ENCODE data around the gene CFAP46.
A peak's percentile ranks its signal among the peaks of the same experiment; 100 is the strongest.
"Not testable (repeated sequence)": the region's sequence is repeated elsewhere in the genome, so short reads cannot be mapped to it uniquely, and the experiment has no call there.

CFAP46 gene

DNA sequence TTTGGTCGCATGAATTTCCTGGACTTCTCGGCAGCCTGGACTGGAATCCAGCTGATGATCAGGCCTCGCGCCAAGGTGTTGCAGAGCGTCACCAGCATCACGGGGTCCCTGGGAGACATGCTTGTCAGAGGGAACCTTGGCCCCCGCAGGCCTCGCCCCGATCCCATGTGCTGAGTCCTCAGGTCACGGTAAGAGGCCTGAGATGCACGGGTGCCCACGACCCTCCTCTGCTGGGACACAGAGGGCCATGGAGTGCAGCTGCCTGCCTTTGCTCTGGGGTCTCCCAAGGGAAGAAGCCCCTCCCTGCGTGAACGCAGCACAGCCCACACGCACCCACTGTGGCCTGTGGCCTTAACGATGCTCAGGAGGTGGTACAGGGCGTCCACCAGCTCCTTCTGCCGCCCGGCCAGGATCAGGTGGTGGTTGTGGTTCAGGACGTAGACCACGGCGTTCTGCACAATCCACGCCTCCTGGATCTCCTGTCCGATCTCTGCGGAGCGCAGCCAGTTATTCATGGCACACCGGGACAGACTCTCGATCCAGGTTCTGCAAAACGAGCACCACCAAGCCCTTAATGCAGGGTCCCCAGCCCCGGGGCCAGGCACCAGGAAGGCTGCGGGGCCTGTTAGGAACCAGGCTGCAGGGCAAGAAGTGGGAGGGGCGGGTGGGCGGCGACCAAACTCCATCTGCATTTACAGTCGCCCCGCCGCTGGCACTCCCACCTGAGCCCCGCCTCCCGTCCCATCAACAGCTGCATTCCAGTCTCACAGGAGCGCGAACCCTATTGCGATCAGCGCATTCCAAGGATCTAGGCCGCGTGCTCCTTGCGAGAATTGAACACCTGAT, 29.4 kb downstream of the CFAP46 start:
- no peak for DNase-seq (ENCODE audit: low spot score)

DNA sequence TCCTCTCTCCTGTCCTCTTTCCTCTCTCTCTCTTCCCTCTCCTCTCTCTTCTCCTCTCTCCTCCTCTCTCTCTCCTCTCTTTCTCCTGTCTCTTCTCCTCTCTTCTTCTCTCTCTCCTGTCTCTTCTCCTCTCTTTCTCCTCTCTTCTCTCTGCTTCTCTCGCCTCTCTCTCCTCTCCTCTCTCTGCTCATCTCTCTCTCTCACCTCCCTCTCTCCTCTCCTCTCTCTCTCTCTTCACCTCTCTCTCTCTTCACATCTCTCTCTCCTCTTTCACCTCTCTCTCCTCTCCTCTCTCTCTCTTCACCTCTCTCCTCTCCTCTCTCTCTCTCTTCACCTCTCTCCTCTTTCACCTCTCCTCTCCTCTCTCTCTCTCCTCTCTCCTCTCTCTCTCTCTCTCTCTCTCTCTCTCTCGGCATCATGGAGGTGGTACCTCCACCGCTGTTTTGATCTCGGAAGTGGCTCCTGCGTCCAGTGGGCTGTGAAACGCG, 30.1 kb downstream of the CFAP46 start:
- no peak for DNase-seq (ENCODE audit: low spot score)

DNA sequence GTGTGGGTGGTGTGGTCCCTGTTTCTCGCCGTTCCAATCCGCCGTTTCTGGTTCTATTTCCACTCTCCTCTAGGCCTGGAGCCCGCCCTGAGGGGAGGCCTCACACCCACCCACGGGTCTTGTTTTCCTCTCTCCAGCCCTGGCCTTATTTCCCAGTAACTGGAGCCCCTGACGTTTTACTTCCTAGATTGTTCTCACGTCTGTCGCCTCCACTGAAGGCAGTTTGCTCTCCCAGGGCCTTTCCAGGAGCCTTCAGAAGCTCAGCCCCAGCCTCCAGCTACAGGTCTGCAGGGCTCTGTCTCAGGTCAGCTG, 30.6 kb downstream of the CFAP46 start:
- no peak for DNase-seq (ENCODE audit: low spot score)

DNA sequence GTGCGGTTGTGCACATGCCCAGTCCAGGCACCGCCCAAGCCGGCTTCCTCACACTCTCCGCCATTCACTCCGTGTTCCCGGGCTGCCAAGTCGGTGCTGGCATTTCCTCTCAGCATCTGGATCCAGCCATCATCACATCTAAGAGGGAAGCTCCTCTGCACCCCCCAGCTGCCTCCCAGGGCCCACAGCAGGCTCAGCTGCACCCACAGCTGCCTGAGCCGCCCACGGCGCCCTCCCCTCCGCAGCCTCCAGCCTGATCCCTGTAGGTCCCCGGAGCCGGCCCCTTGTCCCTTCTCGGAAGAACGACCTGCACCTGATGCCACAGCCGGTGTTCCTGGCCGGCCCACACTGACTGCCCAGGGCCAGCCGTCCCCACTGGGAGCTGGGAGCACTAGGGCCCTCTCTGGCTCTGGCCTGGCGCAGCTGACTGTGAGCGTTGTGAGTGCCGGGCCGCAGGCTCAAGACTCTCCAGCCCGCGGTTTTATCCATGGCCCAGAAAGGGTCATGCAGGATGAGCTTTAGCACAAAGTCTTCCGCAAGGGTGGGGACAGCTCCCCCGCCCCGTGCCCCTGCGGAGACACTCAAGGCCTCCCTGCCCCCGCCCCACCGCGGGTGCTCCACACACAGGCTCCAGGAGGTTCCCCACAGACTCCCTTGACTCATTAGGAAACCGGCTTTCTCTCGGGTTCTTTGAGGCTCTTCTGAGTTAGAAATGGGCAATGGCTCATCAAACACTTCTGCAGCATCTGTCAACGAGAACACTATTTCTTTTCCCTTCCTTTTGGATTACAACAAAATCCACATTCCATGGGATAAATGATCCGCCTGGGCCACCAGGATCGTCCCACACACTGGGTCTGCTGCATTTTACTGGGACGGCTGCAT, 31.2 kb downstream of the CFAP46 start:
- no peak for DNase-seq (ENCODE audit: low spot score)

DNA sequence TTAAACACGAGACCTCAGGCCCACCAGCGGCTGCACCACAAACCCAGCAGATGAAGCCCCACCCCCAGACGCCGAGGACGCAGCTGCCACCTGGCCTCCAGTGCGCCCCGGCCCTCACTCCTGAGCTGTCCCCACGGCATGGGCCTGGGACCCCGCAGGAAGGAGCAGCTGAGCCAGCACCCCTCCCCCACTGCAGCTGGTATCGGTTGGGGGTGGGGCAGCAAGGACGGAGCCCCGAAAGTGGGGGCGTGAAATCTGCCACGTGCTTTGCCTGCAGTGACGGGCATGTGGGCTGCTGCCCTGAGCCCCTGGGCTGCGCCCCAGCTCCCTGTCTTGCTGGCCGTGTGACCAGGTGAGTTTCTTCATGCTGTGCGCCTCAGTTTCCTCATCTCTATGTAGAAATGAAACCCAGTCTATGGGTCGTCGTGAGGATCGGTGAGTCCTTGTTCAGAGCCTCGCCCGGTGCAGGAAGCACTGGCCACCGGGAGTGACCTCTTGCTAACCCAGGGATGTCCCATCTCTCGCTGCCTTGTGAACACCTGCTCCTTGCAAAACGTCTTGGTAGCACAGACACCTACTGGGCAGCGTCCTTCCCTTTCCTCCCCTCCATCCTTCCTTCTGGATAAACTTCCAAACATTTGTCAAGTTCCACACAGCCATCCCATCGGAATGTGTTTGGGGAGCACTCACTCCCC, 32.0 kb downstream of the CFAP46 start:
- no peak for DNase-seq (ENCODE audit: low spot score)

DNA sequence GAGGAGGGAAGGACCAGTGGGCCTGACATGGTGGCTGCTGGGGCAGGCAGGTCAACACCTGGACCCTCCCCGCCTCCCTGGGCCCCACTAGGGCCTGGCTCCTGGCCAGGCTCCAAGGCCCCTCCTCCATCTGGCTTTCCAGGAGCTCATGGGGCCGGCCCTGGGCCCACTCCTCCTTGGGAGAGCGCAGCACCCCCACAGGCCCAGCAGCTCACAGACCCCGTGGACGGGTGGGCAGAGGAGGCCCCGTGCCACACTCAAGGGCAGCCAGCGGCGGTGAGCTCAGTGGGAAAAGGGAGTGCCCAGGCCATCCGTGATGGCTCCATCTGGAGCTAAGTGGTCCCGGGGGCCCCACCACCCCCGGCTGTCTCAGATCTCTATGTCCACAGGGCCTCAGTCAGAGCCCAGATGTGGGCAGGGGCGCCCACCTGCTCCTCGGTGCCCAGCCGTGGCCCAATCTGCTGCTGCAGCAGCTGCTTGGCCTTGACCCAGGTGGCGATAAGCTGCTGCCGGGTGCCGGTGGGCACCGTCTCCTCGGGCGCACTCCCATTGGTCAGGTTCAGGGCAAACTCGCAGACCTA, 32.8 kb downstream of the CFAP46 start:
- DNase-seq (ENCODE audit: low spot score): no peak

DNA sequence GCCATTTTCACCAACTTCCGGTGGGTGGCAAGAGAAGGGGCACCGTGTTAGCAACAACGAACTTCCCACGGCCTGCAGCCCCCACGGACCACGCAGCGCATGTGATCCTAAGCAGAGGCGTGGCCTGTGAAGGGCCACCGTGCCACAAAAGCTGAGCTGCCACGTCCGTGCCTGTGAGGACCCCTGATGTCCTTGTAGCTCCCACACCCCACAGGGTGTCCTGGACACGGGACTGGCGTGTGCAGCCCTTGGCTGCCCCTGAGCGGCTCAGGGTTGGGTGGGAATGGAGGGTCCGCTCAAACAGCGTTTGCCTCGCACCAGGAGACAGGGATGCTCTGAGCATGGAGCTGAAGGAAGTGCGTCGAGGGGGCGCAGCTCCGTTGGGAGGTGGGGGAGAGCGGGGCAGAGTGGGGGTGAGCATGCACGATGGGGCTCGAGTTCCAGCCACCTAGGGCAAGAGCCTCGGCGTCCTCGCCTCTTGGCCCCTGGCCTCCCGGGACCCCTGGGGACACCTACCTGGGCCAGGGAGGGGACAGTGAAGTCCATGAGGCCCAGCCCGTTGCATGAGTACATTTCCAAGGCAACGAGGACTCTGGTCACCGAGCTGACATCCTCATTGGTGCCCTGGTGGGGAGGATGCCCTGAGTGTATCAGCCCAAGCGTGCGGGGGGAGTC, 33.6 kb downstream of the CFAP46 start:
- DNase-seq (ENCODE audit: low spot score): no peak

DNA sequence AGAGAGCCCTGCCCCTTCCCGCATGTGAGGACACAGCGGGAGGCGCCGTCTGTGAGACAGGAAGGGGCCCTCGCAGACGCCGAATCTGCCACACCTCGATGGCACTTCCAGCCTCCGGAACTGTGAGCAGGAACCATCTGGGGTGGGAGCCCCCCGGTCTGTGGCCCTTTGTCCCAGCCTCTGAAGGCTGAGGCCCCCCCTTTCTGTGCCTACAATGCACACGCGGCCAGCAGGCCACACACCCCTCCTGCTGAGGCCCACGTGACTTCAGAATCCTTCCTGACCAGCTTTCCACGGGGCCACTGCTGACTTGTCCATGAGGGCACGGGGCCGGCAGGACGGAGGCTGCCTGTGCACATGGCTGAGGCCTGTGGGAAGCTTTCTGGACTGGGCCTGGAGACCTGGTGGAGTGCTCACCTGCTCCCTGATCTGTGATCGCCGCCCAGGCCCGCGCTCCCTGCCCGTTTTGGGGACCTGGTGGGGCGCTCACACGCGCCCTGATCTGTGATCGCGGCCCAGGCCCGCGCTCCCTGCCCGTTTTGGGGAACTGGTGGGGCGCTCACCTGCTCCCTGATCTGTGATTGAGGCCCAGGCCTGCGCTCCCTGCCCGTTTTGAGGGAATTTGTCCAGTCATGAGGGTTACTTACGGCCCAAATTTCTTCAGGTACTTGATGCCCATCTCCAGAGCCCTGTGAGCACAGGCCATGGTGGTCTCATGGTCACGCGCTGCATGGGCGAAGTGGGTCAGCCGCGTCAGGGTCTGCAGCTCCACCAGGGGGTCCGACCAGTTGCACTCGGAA, 34.3 kb downstream of the CFAP46 start:
- DNase-seq (ENCODE audit: low spot score): no peak

DNA sequence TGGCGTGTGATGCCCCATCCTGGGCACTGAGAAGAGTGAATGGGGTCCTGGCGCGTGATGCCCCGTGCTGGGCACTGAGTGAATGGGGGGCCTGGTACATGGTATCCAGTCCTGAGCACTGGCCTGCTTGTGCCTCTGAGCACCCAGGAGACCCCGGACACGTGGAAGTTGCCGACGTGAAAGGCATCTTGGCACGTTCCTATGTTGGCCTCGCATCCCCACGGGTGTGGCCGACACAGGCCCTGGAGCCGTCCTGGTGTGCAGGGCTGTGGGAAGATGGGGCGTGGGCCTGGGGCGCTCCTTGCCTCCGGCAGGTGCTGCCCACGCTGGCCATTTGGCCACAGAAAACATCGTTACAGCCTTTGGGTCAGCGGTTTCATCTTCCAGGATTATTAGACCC, 35.5 kb downstream of the CFAP46 start:
- no peak for DNase-seq (ENCODE audit: low spot score)

DNA sequence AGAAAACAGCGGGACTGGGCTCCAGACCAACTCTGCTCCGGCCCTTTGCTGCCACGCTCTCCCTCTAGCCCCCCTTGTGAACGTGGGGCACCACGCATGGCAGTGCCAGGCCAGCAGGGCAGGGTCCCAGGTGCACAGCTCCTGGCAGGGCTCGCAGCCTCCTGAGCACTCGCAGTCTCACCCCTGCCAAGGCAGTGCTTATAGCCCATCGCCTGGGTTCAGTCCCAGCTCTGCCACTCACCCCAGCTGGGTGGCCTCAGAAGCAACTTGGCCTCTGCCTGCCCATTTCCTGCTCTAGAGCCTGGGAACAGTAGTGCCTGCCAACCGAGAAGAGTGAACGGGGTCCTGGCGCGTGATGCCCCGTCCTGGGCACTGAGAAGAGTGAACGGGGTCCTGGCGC, 36.3 kb downstream of the CFAP46 start:
- DNase-seq (ENCODE audit: low spot score): no peak

DNA sequence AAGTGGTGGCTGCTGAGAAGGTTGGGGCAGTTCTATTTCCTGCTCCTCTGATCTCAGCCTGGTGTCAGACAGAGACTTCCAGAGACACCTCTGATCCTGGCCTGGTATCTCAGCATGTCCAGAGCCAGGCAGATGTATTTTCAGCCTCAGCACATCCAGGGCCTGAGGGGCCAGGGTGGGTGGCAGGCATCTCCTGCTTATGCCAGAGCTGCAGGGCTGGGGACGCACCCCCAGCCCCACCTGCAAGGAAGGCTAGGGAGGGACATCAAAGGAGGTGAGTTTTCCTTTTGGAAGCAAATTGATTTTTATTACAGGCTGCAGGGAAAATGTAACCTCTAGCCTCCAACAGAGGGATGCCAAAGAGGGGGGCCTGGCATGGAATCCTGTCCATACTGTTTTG, 36.7 kb downstream of the CFAP46 start:
- DNase-seq (ENCODE audit: low spot score): no peak

DNA sequence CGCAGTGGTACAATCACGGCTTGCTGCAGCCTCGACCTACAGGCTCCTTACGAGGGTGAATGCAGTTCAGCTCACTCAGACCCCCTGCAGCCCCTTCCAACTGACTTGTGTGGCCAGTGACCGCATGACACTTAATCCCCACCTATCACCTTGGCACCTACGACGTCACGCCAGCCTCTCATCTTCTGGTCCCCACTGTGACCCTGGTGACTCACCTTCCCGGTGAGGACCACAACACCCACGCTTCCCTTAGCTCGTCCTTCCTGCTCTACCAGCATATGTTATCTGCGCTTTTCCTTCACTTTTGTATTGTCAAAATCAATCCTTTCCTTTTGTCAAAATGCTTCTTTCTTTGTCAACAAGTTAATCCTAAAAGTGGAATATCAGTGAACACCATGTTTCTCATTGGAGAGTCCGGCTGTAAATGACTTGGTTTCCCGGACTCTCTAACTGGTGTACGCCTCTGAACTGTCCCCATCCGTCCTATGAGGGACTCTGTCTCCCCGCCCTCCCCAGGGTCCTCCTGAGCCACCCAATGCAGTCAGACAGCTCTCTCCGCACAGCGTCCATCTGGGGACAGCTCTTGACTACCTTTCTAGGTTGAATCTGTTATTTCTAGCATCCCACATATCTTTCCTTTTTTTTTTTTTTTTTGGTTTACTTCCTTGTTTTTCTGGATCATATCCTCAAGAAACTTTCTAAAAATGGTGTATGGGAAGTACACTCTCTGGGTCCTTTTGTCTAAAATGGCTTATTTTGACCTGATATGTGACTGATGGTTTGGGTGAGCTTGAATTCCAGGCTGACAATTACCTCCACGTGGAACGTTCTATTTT, 37.3 kb downstream of the CFAP46 start:
- no peak for DNase-seq (ENCODE audit: low spot score)

DNA sequence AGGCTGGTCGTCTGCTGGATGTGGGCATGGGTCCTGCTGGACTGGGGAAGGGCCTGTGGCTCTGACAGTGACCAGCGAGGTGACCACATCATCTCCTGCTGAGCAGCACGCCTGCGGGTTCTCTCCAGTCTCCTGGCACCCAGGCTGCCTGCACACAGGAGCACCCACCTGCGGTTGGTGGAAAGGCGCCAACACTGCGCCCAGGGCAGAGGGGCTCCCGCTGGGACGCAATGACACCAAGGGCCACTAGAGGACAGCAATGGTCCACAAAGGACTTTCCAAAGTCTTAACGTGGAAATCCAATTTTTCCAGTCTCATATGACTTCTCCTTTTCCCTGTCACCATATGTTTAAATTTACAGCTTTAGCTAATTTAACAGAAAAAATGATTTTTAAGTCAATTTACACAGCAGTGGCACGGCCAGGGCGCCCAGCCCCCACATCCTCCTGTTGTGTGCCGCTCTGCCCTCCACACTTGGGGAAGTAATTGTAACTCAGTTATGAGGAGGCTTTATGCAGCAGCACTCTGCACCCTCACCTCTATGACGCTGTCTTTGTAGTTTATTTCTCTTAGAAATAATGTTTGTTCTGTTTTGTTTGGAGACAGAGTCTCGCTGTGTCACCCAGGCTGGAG, 38.1 kb downstream of the CFAP46 start:
- DNase-seq (ENCODE audit: low spot score): peak; percentile 49

DNA sequence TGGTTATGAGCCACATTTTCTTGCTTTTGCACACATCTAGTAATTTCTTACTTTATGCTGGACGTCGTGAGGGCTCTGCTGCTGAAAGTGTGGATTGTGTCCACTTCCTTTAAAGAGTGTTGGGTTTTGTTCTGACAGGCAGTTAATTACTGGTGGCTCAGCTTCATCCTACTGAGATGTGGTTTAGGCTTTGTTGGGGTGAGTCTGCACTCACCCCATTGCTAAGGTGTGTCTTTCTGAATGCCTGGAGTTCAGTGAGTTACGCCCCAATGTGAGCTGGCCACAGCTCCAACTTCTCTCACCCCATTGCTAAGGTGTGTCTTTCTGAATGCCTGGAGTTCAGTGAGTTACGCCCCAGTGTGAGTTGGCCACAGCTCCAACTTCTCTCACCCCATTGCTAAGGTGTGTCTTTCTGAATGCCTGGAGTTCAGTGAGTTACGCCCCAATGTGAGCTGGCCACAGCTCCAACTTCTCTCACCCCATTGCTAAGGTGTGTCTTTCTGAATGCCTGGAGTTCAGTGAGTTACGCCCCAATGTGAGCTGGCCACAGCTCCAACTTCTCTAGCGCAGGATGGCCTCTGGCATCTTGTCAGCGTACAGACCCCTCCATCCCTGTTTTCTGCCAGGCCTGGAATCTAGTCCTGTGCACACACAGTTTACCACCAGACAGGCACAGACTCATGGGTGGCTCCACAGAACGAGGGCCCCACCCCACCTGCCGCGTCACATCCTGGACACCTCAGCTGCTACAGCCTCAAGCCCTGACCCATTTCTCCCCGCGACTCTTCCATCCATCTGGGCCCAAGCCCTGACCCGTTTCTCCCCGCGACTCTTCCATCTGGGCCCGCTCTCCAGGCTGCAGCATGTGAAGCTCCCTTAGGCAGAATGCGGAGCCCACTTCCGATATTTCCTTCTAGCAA, 39.5 kb downstream of the CFAP46 start:
- not testable (repeated sequence) for DNase-seq (ENCODE audit: low spot score)

DNA sequence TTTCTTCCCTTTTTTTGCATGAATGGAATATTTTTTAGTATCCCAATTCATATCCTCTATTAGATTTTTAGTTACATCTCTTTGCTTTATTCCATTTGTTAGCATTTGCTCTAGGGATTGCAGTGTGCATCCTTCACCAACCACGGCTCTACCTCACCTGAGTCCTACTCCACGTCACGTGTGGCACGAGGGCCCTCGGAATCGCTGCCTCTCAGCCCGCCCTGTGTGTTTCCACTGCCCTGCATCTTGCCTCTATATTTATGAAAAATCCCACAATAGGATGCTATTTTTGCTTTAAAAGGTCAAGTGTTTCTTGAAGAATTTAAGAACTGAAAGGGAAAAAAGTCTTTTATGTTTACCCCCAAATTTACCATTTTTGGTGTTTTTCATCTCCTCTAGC, 41.0 kb downstream of the CFAP46 start:
- no peak for DNase-seq (ENCODE audit: low spot score)

DNA sequence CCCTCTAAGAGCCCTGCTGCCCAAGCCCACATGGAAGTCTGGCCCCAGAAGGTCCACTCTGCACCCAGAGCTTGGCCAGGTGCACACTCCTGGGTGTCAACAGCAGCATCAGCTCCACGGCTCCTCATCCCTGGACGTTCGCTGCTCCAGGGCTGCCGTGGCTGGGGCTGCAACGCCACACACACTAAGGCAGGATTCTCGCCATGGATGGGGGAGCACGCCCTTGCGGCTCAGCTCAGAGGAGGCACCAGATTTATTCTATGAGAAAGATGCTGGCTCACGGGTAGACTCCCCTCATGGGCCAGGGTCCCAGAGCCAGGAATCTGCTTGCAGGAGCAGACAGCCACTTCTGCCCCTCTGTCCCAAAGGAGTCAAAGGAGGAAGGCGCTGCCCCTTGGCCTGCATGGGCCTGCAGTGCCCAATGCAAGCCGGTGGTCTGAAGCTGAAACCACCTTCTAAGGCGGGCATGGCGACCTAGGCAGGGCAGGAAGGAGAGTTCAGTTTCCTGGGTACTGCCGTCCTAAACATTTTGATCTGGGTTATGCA, 42.1 kb downstream of the CFAP46 start:
- no peak for DNase-seq (ENCODE audit: low spot score)

DNA sequence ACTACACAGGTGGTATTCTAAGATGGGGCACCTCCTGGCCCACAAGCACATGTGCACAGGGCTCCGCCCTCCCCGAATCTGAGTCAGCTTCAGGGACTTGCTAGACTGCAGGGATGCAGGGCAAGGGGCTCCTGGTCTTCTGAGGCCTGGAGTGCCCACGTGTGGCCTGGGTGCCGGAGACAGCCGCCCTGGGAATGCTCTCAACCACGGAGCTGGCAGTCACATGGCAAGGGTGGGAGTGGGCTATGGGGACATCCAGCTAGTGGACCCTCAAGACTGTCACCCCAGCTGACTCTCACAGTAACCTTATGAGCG, 42.7 kb downstream of the CFAP46 start:
- no peak for DNase-seq (ENCODE audit: low spot score)

DNA sequence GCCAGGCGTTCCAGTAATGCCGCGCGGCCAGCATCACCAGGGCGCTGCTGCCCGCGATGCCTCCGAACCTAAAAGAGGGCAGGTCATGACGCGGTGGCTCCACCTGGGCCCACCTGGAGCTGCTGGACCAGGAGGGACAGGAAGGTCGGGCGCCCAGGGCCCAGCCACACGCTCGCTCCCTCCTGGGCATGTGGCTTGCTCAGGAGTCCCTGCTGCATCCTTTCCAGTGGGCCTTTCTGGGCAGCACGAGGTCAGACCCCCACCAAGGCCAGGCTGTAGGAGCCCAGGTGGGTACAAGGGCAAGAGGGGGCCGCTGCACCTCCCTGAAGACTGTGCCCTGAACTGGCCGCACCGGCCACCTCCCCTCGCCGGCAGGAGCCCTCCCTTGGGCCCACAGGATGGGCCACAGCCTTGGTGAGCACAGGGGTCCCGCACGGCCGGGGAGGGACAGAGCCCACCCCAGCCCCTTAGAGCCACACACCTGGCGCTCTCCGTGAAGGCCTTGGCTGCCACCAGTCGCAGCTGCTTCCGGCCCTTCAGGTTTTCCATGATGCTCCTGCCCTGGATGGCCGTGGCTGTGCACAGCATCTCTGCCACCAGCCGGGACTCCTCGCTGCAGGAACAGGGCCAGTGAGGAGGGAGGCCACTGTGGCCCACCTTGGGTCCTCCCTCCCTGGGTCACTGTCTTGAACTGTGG, 43.2 kb downstream of the CFAP46 start:
- no peak for DNase-seq (ENCODE audit: low spot score)

All from RKO (cell line).